IMR-90 (cell line): ENCODE measurements around the gene COL8A1. TPM values are rescaled to one million over a fixed set of nuclear protein-coding genes. Genes with fewer than 3 reads are reported as not detected.

ENCODE experiments used
- ATAC-seq: fragments of 200-7000 bp; cut with Tn5 transposase; 2 replicates; pipeline ENCODE4 v1.9.1; 2020; ENCODE audit warnings: low read depth, mild to moderate bottlenecking, moderate library complexity
- BruUV-seq: library from RNA; stranded (reverse); fragments of 400-500 nt; replicated peaks from 2 replicates; lab custom pipeline; 2021; lab: Mats Ljungman, UMichigan
- CTCF ChIA-PET: fragments of 300-600 bp; formaldehyde crosslinking; extraction: SDS; loops from one replicate; lab custom pipeline; 2021; ENCODE audit warnings: antibody characterized with exemption; lab: Yijun Ruan, JAX
- POLR2A ChIA-PET: fragments of 300-600 bp; sonication (Branson Sonifier 250); formaldehyde crosslinking; loops from one replicate; lab custom pipeline; 2022; ENCODE audit warnings: antibody characterized with exemption; ENCODE audit not compliant: unreplicated experiment; lab: Charles Lee
- DNase-seq: peaks from one replicate; pipeline ENCODE4 v3.0.0; 2013
- H2AFZ ChIP-seq: replicated peaks from 2 replicates; pipeline ENCODE3; 2013; ENCODE audit warnings: low read length, mild to moderate bottlenecking; ENCODE audit not compliant: poor library complexity
- H2AK5ac ChIP-seq: 2 replicates; pipeline ENCODE4 v1.6.1; 2013; ENCODE audit warnings: low read depth, low read length, inconsistent platforms
- H2AK9ac ChIP-seq: replicated peaks from 2 replicates; pipeline ENCODE3; 2013; ENCODE audit warnings: mild to moderate bottlenecking, low read depth, low read length, moderate library complexity; ENCODE audit not compliant: poor library complexity
- H2BK120ac ChIP-seq: 2 replicates; pipeline ENCODE4 v1.6.1; 2013; ENCODE audit warnings: low read depth, low read length, inconsistent platforms
- H2BK15ac ChIP-seq: 3 replicates; pipeline ENCODE4 v1.6.1; 2013; ENCODE audit warnings: low read depth, low read length, inconsistent platforms
- H2BK20ac ChIP-seq: 2 replicates; pipeline ENCODE4 v1.6.1; 2013; ENCODE audit warnings: low read depth, mild to moderate bottlenecking, inconsistent platforms, low read length, moderate library complexity
- H2BK5ac ChIP-seq: 2 replicates; pipeline ENCODE4 v1.6.1; 2013; ENCODE audit warnings: mild to moderate bottlenecking, low read depth, low read length, inconsistent platforms; ENCODE audit not compliant: poor library complexity, severe bottlenecking
- H3K14ac ChIP-seq: replicated peaks from 2 replicates; pipeline ENCODE4 v1.6.1; 2013; ENCODE audit warnings: low read depth, low read length, inconsistent platforms
- H3K18ac ChIP-seq: 2 replicates; pipeline ENCODE4 v1.6.1; 2013; ENCODE audit warnings: low read depth, low read length, control low read depth
- H3K23ac ChIP-seq: 2 replicates; pipeline ENCODE4 v1.6.1; 2013; ENCODE audit warnings: low read depth, low read length, inconsistent platforms
- H3K27ac ChIP-seq: 2 replicates; pipeline ENCODE4 v1.5.1; 2013; ENCODE audit warnings: mild to moderate bottlenecking, control low read depth, low read length; ENCODE audit not compliant: insufficient read depth
- H3K27me3 ChIP-seq: 2 replicates; pipeline ENCODE4 v1.6.1; 2013; ENCODE audit warnings: low read length; ENCODE audit not compliant: control insufficient read depth, insufficient read depth
- H3K36me3 ChIP-seq: 2 replicates; pipeline ENCODE4 v1.6.1; 2013; ENCODE audit warnings: low read length, mixed read lengths; ENCODE audit not compliant: control insufficient read depth, insufficient read depth
- H3K4ac ChIP-seq: 2 replicates; pipeline ENCODE4 v1.6.1; 2013; ENCODE audit warnings: low read depth, low read length, inconsistent platforms
- H3K4me1 ChIP-seq: 2 replicates; pipeline ENCODE4 v1.6.1; 2013; ENCODE audit warnings: low read length, mixed read lengths; ENCODE audit not compliant: control insufficient read depth, insufficient read depth
- H3K4me2 ChIP-seq: 2 replicates; pipeline ENCODE4 v1.6.1; 2013; ENCODE audit warnings: low read depth, mild to moderate bottlenecking, control low read depth, low read length, moderate library complexity
- H3K4me3 ChIP-seq: 2 replicates; pipeline ENCODE4 v1.5.1; 2013; ENCODE audit warnings: low read depth, mild to moderate bottlenecking, control low read depth, low read length, moderate library complexity; ENCODE audit not compliant: insufficient read depth
- H3K56ac ChIP-seq: 2 replicates; pipeline ENCODE4 v1.6.1; 2013; ENCODE audit warnings: low read length, inconsistent platforms; ENCODE audit not compliant: insufficient read depth; ENCODE audit errors: extremely low read depth
- H3K79me1 ChIP-seq, 2 experiments: 2 replicates each; pipeline ENCODE4 v1.6.1; 2013; ENCODE audit warnings: low read length in 2 of 2, inconsistent platforms in 1 of 2, low read depth in 1 of 2
- H3K9ac ChIP-seq: 2 replicates; pipeline ENCODE4 v1.6.1; 2013; ENCODE audit warnings: low read depth, low read length, control low read depth
- H3K9me1 ChIP-seq: 2 replicates; pipeline ENCODE4 v1.6.1; 2013; ENCODE audit warnings: low read length, inconsistent platforms; ENCODE audit not compliant: insufficient read depth
- H3K9me3 ChIP-seq: 2 replicates; pipeline ENCODE4 v1.6.1; 2013; ENCODE audit warnings: low read length; ENCODE audit not compliant: control insufficient read depth, insufficient read depth
- H4K20me1 ChIP-seq: 2 replicates; pipeline ENCODE4 v1.6.1; 2013; ENCODE audit warnings: low read length, inconsistent platforms; ENCODE audit not compliant: insufficient read depth
- H4K5ac ChIP-seq: 2 replicates; pipeline ENCODE4 v1.6.1; 2013; ENCODE audit warnings: mild to moderate bottlenecking, low read depth, low read length, control low read depth
- H4K8ac ChIP-seq, 2 experiments: 2 replicates each; pipeline ENCODE4 v1.6.1; 2013; ENCODE audit warnings: low read depth in 2 of 2, low read length in 2 of 2, control low read depth in 1 of 2, inconsistent platforms in 1 of 2
- H4K91ac ChIP-seq: 2 replicates; pipeline ENCODE4 v1.6.1; 2013; ENCODE audit warnings: low read depth, low read length, inconsistent platforms; ENCODE audit not compliant: insufficient read depth
- BHLHE40 ChIP-seq: fragments of 150-350 bp; IDR thresholded peaks from 2 replicates; pipeline ENCODE4 v1.6.1; 2016; ENCODE audit warnings: mild to moderate bottlenecking, low read depth, low read length
- CEBPB ChIP-seq: IDR thresholded peaks from 2 replicates; pipeline ENCODE4 v1.6.1; 2012; ENCODE audit warnings: low read depth, low read length, improper control_type of control experiment
- CHD1 ChIP-seq: IDR thresholded peaks from 2 replicates; pipeline ENCODE4 v1.6.1; 2012; ENCODE audit warnings: low read depth, low read length, improper control_type of control experiment
- CTCF ChIP-seq: conservative IDR thresholded peaks from 2 replicates; pipeline ENCODE4 v1.5.1; 2012; ENCODE audit warnings: mild to moderate bottlenecking, low read depth, low read length, improper control_type of control experiment
- ELK1 ChIP-seq: fragments of 150-350 bp; IDR thresholded peaks from 2 replicates; pipeline ENCODE4 v1.6.1; 2016; ENCODE audit warnings: low read depth, mild to moderate bottlenecking, low read length, moderate library complexity, borderline replicate concordance
- FOS ChIP-seq: fragments of 150-350 bp; IDR thresholded peaks from 2 replicates; pipeline ENCODE4 v1.6.1; 2016; ENCODE audit warnings: low read depth, low read length
- MAFK ChIP-seq: IDR thresholded peaks from 2 replicates; pipeline ENCODE4 v1.6.1; 2012; ENCODE audit warnings: low read depth, low read length, improper control_type of control experiment
- MAZ ChIP-seq: IDR thresholded peaks from 2 replicates; pipeline ENCODE4 v1.6.1; 2012; ENCODE audit warnings: low read depth, mild to moderate bottlenecking, low read length, improper control_type of control experiment, moderate library complexity, borderline replicate concordance
- MXI1 ChIP-seq: IDR thresholded peaks from 2 replicates; pipeline ENCODE4 v1.6.1; 2012; ENCODE audit warnings: low read depth, mild to moderate bottlenecking, low read length, moderate library complexity, borderline replicate concordance
- NFE2L2 ChIP-seq: fragments of 150-350 bp; IDR thresholded peaks from 2 replicates; pipeline ENCODE4 v1.6.1; 2016; ENCODE audit warnings: low read depth, mild to moderate bottlenecking, low read length
- POLR2A ChIP-seq: IDR thresholded peaks from 2 replicates; pipeline ENCODE4 v1.6.1; 2012; ENCODE audit warnings: mild to moderate bottlenecking, low read depth, low read length
- RAD21 ChIP-seq: IDR thresholded peaks from 2 replicates; pipeline ENCODE4 v1.6.1; 2012; ENCODE audit warnings: low read length, improper control_type of control experiment
- RCOR1 ChIP-seq: IDR thresholded peaks from 2 replicates; pipeline ENCODE4 v1.6.1; 2012; ENCODE audit warnings: mild to moderate bottlenecking, low read length, improper control_type of control experiment; ENCODE audit not compliant: insufficient replicate concordance
- RFX5 ChIP-seq: IDR thresholded peaks from 2 replicates; pipeline ENCODE4 v1.8.0; 2012; ENCODE audit warnings: low read depth, mild to moderate bottlenecking, low read length, moderate library complexity
- SMC3 ChIP-seq: fragments of 150-350 bp; IDR thresholded peaks from 2 replicates; pipeline ENCODE4 v1.6.1; 2016; ENCODE audit warnings: low read depth, mild to moderate bottlenecking, antibody characterized with exemption, low read length, moderate library complexity
- USF2 ChIP-seq: fragments of 150-350 bp; IDR thresholded peaks from 2 replicates; pipeline ENCODE4 v1.6.1; 2017; ENCODE audit warnings: mild to moderate bottlenecking, antibody characterized with exemption, low read length, low read depth
- WGBS, 2 experiments: methylation state at CpG; one replicate each; pipeline versions ENCODE4 v1.1.5 to v1.1.7; 2013; ENCODE audit warnings: missing lambda C conversion rate in 2 of 2; ENCODE audit not compliant: insufficient read length in 1 of 2; ENCODE audit errors: extremely low coverage in 2 of 2; 5-methylcytosine and 5-hydroxymethylcytosine counted together
- dilution Hi-C: fragments of 300-500 bp; cut with HindIII; formaldehyde crosslinking; loops from one replicate; pipeline ENCODE4 v1.14.3; 2018; ENCODE audit warnings: low sequenced_read_pairs; ENCODE audit not compliant: unreplicated experiment
- in situ Hi-C: fragments of 300-500 bp; cut with MboI; formaldehyde crosslinking; loops from 3 replicates; pipeline ENCODE4 v1.14.3; 2019; ENCODE audit warnings: low sequenced_read_pairs, inconsistent platforms, mixed read lengths
- intact Hi-C: fragments of 100-400 bp; cut with micrococcal nuclease; formaldehyde crosslinking; loops from 2 replicates; pipeline ENCODE4 v1.10.0; 2022
- polyA plus RNA-seq, 3 experiments: library from polyadenylated mRNA; depleted of rRNA; stranded (reverse); fragments of >200 nt; gene quantifications; 2 replicates each; pipeline ENCODE4 v1.2.3, GENCODE V29; 2012; ENCODE audit warnings: low replicate concordance in 1 of 3
- total RNA-seq: library from RNA; depleted of rRNA; stranded (reverse); fragments of >200 nt; gene quantifications from 2 replicates; pipeline ENCODE4 v1.2.3, GENCODE V29; 2012

COL8A1 gene
- total and polyA plus RNA-seq, 2 of the 4 experiments (the other 2 are of a cell fraction): 119 to 151 TPM

- no peak overlapping the region for H2BK5ac ChIP-seq
- H3K27me3 ChIP-seq: no peaks in the 10 kb centered on the region
- H3K9ac ChIP-seq: no peak overlapping the region
- CTCF ChIA-PET: no interaction called here
- no peaks in the 10 kb centered on the region for H3K9me3 ChIP-seq
- BruUV-seq: no TSS peak
- no peaks in the 10 kb centered on the region for H4K20me1 ChIP-seq
- H3K14ac ChIP-seq: no peak overlapping the region
- H3K56ac ChIP-seq: no peak overlapping the region
- no peak overlapping the region for H3K4me3 ChIP-seq
- H2BK20ac ChIP-seq: no peak overlapping the region
- no peaks in the 10 kb centered on the region for H3K9me1 ChIP-seq
- no peak overlapping the region for H4K8ac ChIP-seq
- in situ Hi-C loops (no loop called here), dilution Hi-C loops (no loop called here), intact Hi-C loops (no loop called here)
- no peak overlapping the region for H3K27ac ChIP-seq
- no peak overlapping the region for H2AFZ ChIP-seq
- H2BK120ac ChIP-seq: no peak overlapping the region
- ATAC-seq: no peak
- H4K91ac ChIP-seq: no peak overlapping the region
- H2BK15ac ChIP-seq: no peak overlapping the region
- no peak overlapping the region for H3K23ac ChIP-seq
- no CpG with 5 or more reads among the region's 1 CpG for WGBS, 2 experiments
- no peak overlapping the region for H2AK9ac ChIP-seq
- H3K4ac ChIP-seq: no peak overlapping the region
- no peak overlapping the region for H3K18ac ChIP-seq
- H3K79me1 ChIP-seq: no peaks in the 10 kb centered on the region
- TF ChIP-seq USF2 (no peak), CHD1 (no peak), POLR2A (no peak), SMC3 (no peak), NFE2L2 (no peak), MXI1 (no peak), CEBPB (no peak), RCOR1 (no peak), MAFK (no peak), BHLHE40 (no peak), CTCF (no peak), FOS (no peak), MAZ (no peak), ELK1 (no peak), RFX5 (no peak), RAD21 (no peak)
- H2AK5ac ChIP-seq: no peak overlapping the region
- H4K5ac ChIP-seq: no peak overlapping the region
- H3K36me3 ChIP-seq: no peaks in the 10 kb centered on the region
- no peaks in the 10 kb centered on the region for H3K4me1 ChIP-seq
- no peak for DNase-seq
- POLR2A ChIA-PET: no interaction called here
- no peak overlapping the region for H3K4me2 ChIP-seq
Observed at GRCh38 chr3:99601515-99601914, 36.9 kb upstream of the COL8A1 start.
